Esophagus muscularis mucosa (tissue), 4 donors: ENCODE measurements around the gene PDXDC1. TPM values are rescaled to one million over a fixed set of nuclear protein-coding genes. Genes with fewer than 3 reads are reported as not detected.
"Not testable (repeated sequence)": the region's sequence is repeated elsewhere in the genome, so short reads cannot be mapped to it uniquely, and the experiment has no call there.

Source experiments
- DNase-seq: peaks from one replicate; pipeline ENCODE4 v3.0.0-alpha.2; 2017; ENCODE audit errors: extremely low spot score
- H3K27ac ChIP-seq, 4 donors: fragments of 200-600 bp; sonication (generic); replicated peaks in 1 of 4; 1 replicate in 3 of 4; 2 replicates in 1 of 4; pipeline ENCODE4 v1.5.1; 2016 to 2019; ENCODE audit warnings: mild to moderate bottlenecking in 1 of 4
- H3K27me3 ChIP-seq, 4 donors: fragments of 200-600 bp; sonication (generic); one replicate each; pipeline versions ENCODE4 v1.5.1 to v1.6.0; 2016 to 2019
- H3K36me3 ChIP-seq, 4 donors: fragments of 200-600 bp; sonication (generic); one replicate each; pipeline ENCODE4 v1.5.1; 2016 to 2019
- H3K4me1 ChIP-seq, 4 donors: fragments of 200-600 bp; sonication (generic); one replicate each; pipeline ENCODE4 v1.5.1; 2016 to 2019
- H3K4me3 ChIP-seq, 4 donors: fragments of 200-600 bp; sonication (generic); 1 replicate in 2 of 4; 2 replicates in 2 of 4; pipeline ENCODE4 v1.5.1; 2016 to 2019; ENCODE audit warnings: mild to moderate bottlenecking in 4 of 4, moderate library complexity in 1 of 4
- H3K9me3 ChIP-seq, 4 donors: fragments of 200-600 bp; sonication (generic); 1 replicate in 3 of 4; 2 replicates in 1 of 4; pipeline ENCODE4 v1.5.1; 2016 to 2019
- EP300 ChIP-seq: sonication (generic); formaldehyde crosslinking; IDR thresholded peaks from one replicate; pipeline ENCODE4 v1.6.1; 2017; ENCODE audit warnings: antibody characterized with exemption
- POLR2A ChIP-seq: fragments of 450-650 bp; IDR thresholded peaks from one replicate; pipeline ENCODE4 v1.6.1; 2017; ENCODE audit warnings: antibody characterized with exemption, moderate library complexity, mild to moderate bottlenecking, low read depth
- POLR2AphosphoS5 ChIP-seq, 2 donors: sonication (generic); formaldehyde crosslinking; IDR thresholded peaks; one replicate each; pipeline ENCODE4 v1.6.1; 2017; ENCODE audit warnings: antibody characterized with exemption in 2 of 2
- WGBS: methylation state at CpG from one replicate; pipeline ENCODE4 v1.1.5; 2018; 5-methylcytosine and 5-hydroxymethylcytosine counted together
- intact Hi-C: fragments of 100-400 bp; cut with DNase I; formaldehyde crosslinking; loops from one replicate; pipeline ENCODE4 v1.15.1; 2023
- total RNA-seq, 4 donors: library from RNA; depleted of rRNA; stranded (reverse); fragments of >200 nt; gene quantifications; one replicate each; pipeline versions ENCODE4 v1.1.0 to v1.2.1, GENCODE V29; 2016
- TF ChIP-seq, protein P1 (sequence below), 3 experiments: fragments of 200-600 bp in 2 of 3; fragments of 450-650 bp in 1 of 3; sonication (generic) in 2 of 3; IDR thresholded peaks; one replicate each; pipeline ENCODE4 v1.5.1; 2017 to 2019; ENCODE audit warnings: antibody characterized with exemption in 3 of 3, mild to moderate bottlenecking in 2 of 3, moderate library complexity in 1 of 3

Gene PDXDC1
- total RNA-seq, 4 donors from 2014 or later: 74.3 to 91.3 (median 85.9) TPM

DNA sequence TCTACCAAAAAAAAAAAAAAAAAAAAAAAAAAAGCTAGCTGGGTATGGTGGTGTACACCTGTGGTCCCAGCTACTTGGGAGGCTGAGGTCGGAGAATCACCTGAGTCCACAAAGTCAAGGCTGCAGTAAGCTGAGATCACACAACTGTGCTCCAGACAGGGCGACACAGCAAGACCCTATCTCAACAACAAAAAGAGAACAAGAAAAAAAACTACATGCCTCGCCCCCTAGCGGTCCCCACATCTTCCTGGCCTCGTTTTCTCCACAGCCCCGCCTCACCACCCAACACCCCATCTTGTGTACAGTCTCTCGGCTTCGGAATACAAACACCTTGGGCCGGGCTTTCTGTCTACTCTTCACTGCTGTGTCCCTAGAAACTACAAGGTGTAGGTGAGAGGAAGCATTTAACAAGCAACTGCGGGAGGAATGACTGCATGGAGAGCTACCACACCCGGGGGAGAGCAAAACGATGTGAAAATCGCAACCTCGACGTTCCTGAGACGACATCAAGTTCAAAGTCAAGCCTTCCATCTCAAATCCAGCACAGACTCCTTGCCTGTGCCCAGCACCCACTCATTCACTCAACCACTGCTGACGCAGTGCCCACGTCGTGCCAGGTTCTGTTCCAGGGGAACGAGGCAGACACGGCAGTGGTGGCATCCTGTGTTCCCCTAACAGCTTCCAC lies 72.0 kb downstream of the PDXDC1 start:
- no peaks in the 10 kb centered on the region for H3K9me3 ChIP-seq
- intact Hi-C loops: no loop called here
- H3K4me1 ChIP-seq: peaks cover under 1 to 8% (median 5%) of the 10 kb centered on the region in 4 donors
- DNase-seq: no peak
- no peak for TF ChIP-seq EP300
- no peak for TF ChIP-seq POLR2A
- no peak for TF ChIP-seq POLR2AphosphoS5 (IDR thresholded peaks at IDR 0.05)
- TF ChIP-seq, protein P1, sequence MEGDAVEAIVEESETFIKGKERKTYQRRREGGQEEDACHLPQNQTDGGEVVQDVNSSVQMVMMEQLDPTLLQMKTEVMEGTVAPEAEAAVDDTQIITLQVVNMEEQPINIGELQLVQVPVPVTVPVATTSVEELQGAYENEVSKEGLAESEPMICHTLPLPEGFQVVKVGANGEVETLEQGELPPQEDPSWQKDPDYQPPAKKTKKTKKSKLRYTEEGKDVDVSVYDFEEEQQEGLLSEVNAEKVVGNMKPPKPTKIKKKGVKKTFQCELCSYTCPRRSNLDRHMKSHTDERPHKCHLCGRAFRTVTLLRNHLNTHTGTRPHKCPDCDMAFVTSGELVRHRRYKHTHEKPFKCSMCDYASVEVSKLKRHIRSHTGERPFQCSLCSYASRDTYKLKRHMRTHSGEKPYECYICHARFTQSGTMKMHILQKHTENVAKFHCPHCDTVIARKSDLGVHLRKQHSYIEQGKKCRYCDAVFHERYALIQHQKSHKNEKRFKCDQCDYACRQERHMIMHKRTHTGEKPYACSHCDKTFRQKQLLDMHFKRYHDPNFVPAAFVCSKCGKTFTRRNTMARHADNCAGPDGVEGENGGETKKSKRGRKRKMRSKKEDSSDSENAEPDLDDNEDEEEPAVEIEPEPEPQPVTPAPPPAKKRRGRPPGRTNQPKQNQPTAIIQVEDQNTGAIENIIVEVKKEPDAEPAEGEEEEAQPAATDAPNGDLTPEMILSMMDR (IDR thresholded peaks at IDR 0.05): no peak
- no peaks in the 10 kb centered on the region for H3K27me3 ChIP-seq
- H3K4me3 ChIP-seq: no peak overlapping the region
- H3K36me3 ChIP-seq: peaks cover 4 to 38% (median 31%) of the 10 kb centered on the region in 4 donors
- WGBS: 94% methylated on average over 21 of the region's 21 CpGs
- no peak overlapping the region for H3K27ac ChIP-seq

DNA sequence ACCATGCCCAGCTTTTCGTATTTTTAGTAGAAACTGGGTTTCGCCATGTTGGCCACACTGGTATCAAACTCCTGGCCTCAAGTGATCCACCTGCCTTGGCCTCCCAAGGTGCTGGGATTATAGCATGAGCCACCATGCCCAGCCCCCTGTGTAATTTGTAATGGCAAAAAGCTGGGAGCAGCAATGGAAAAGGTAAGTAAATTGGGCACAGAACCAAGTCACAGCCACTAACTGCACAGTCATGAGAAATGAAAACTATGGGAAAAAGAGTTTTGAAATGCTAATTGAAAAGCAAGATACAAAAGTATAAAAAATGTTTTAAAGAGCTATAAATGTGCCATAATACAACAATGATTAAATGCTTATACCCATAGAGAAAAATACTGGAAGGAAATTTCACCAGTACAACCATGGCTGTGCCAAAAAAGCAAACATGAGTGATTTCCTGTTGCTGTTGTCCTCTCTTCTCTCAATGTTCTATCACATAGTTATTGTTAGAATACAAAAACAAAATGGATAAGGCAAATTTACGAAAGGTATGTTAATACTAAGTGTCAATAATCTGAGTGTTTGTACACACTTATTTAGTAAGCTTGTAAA lies 74.9 kb downstream of the PDXDC1 start:
- Histone ChIP-seq H3K4me1 (peaks cover 0 to 22% (median 20%) of the 10 kb centered on the region in 4 donors), H3K27ac (no peak overlapping the region), H3K36me3 (peaks cover 4 to 29% (median 18%) of the 10 kb centered on the region in 4 donors), H3K9me3 (no peaks in the 10 kb centered on the region), H3K4me3 (no peak overlapping the region), H3K27me3 (no peaks in the 10 kb centered on the region)
- no peak for DNase-seq
- TF ChIP-seq EP300: no peak
- TF ChIP-seq, protein P1 (IDR thresholded peaks at IDR 0.05): no peak
- no peak for TF ChIP-seq POLR2AphosphoS5 (IDR thresholded peaks at IDR 0.05)
- intact Hi-C loops: no loop called here
- 92% methylated on average over 3 of the region's 3 CpGs for WGBS

DNA sequence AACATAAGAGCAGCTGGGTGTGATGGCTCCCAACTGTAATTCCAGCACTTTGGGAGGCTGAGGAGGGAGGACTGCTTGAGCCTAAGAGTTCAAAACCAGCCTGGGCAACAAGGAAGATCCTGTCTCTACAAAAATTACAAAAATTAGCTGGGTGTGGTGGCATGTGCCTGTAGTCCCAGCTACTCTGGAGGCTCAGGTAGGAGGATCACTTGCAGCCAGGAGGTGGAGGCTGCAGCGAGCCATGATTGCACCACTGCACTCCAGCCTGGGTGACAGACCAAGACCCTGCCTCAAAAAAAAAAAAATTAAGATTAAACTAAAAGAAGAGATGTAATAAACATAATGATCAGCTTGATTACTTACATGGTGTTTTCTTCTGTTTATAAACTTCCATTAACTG lies 75.6 kb downstream of the PDXDC1 start:
- H3K4me1 ChIP-seq: peaks cover 0 to 27% (median 26%) of the 10 kb centered on the region in 4 donors
- intact Hi-C loops, DNase-seq, H3K27ac ChIP-seq, H3K9me3 ChIP-seq, H3K4me3 ChIP-seq, H3K27me3 ChIP-seq: not testable (repeated sequence)
- peaks cover 4 to 25% (median 17%) of the 10 kb centered on the region in 4 donors for H3K36me3 ChIP-seq
- 100% methylated on average over 1 of the region's 1 CpG for WGBS

DNA sequence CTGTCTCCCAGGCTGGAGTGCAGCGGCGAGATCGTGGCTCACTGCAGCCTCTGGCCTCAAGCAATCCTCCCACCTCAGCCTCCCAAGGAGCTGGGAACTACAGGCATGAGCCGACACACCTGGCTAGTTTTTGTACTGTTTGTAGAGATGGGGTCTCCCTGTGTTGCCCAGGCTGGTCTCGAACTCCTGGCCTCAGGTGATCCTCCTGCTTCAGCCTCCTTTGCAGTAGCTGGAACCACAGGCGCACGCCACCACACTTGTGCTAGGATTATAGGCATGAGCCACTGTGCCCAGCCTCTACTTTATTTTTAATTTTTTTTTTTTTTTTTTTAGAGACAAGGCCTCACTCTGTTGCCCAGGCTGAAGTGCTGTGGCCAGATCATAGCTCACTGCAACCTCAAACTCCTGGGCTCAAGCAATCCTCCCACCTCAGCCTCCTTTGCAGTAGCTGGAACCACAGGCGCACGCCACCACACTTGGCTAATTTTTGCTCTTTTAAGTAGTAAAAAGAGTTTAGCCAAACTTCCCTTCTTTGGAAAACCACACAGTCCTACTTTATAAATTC lies 76.6 kb downstream of the PDXDC1 start:
- no peaks in the 10 kb centered on the region for H3K9me3 ChIP-seq
- WGBS: 96% methylated on average over 9 of the region's 9 CpGs
- H3K27ac ChIP-seq: no peak overlapping the region
- TF ChIP-seq POLR2A (no peak), EP300 (no peak), POLR2AphosphoS5 (IDR thresholded peaks at IDR 0.05) (no peak)
- TF ChIP-seq, protein P1 (IDR thresholded peaks at IDR 0.05): no peak
- H3K27me3 ChIP-seq: no peaks in the 10 kb centered on the region
- H3K36me3 ChIP-seq: peaks cover 0 to 14% (median 9%) of the 10 kb centered on the region in 4 donors
- DNase-seq: no peak
- no peak overlapping the region for H3K4me3 ChIP-seq
- H3K4me1 ChIP-seq: peaks cover 4 to 31% (median 31%) of the 10 kb centered on the region in 4 donors
- intact Hi-C loops: no loop called here

DNA sequence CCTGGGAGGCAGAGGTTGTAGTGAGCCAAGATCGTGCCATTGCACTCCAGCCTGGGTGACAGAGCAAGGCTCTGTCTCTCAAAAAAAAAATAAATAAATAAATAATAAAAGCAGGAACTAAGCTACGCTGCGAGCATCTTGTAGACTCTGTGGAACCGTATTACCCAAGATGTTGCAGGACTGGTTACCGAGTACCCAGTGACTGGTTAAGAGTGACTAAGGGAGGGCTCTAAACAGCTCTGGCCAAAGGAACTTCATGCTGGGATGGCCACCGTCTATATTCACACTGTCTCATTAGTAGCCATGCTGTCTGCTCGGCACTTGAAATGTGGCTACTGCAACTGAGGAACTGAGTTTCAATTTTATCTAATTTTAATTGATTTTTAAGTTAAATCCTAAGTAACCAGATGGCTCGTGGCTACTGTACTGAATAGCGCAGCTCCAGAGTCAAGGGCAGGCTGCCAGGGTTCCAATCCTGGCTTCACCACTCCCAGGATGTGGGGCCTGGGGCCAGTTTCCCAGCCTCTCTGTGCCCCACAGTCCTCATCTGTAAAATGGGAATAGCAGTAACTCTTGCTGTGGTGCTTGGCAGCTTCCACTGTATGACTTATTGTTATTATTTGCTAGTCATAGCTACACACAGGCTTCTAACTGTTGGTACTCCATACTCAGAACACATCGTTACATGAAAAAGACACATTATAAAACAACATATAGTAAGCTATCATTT lies 78.1 kb downstream of the PDXDC1 start:
- intact Hi-C loops: no loop called here
- Histone ChIP-seq H3K4me1 (peaks cover 4 to 35% (median 33%) of the 10 kb centered on the region in 4 donors), H3K4me3 (no peak overlapping the region), H3K27ac (no peak overlapping the region), H3K9me3 (no peaks in the 10 kb centered on the region), H3K27me3 (no peaks in the 10 kb centered on the region), H3K36me3 (peaks cover 0 to 2% (median under 1%) of the 10 kb centered on the region in 4 donors)
- no peak for DNase-seq
- TF ChIP-seq EP300: no peak
- no peak for TF ChIP-seq POLR2A
- TF ChIP-seq, protein P1 (IDR thresholded peaks at IDR 0.05): no peak
- TF ChIP-seq POLR2AphosphoS5 (IDR thresholded peaks at IDR 0.05): no peak
- WGBS: 72% methylated on average over 10 of the region's 10 CpGs
